ENCODE measurements around the gene ELL2.

DNA sequence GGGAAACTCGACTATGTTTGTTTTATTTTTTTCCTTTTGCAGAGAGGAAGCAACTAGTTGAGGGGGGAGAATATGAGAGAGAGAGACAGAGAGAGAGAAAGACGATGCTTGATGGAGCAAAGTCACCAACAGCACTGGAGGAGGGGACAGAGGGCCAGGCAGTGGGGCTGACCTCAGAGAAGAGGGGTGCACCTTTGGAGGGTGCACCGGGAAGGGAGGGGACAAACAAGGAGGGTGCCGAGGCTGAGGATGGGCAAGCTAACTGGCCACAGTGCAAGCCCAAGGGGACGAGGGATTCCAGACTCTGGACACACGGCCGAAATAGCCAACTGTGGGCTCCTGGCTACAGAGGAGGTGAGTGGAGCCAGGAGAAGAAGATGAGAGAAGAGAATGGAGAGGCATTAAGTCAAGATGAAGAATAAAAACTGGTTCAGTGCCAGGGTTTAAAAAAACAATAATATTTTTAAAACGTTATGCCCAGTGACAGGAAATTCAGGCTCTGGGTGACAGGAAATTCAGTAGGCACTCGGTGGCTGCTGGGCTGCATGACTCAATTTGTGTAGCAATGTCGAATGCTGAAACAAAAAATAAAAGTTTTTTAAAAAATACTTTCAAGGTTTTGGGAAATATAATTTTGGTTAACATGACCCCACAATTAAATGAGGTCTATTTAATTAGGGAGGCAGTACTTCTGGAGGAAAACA, 125.8 kb downstream of the ELL2 start:
- no peak for TF ChIP-seq CTCF (conservative IDR thresholded peaks at IDR 0.05 in 1 of 2, IDR thresholded peaks at IDR 0.05 in 1 of 2; ENCODE audit: low read depth in 1 of 2, low read length in 2 of 2)
- no peak for TF ChIP-seq EZH2 (IDR thresholded peaks at IDR 0.05; ENCODE audit: low read length, missing control alignments)

Data from fibroblast of lung (primary cell).